CD4-positive, alpha-beta T cell treated with Interleukin-10 for 1 hour (primary cell): ENCODE measurements around the gene GALNT17.
"Not testable (repeated sequence)": the region's sequence is repeated elsewhere in the genome, so short reads cannot be mapped to it uniquely, and the experiment has no call there.

Source experiments
- DNase-seq: peaks from one replicate; pipeline ENCODE4 v3.0.0-alpha.2; 2020

GALNT17 gene

DNA sequence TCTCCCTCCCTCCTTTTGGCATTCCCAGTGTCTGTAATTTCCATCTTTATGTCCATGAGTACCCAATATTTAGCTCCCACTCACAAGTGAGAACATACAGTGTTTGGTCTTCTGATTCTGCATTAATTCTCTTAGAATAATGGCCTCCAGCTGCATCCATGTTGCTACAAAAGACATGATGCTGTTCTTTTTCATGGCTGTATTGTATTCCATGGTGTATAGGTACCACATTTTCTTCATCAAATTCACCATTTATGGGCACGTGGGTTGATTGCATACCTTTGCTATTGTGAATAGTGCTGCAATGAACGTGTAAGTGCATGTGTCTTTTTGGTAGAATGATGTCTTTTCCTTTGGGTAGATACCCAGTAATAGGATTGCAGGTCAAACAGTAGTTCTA, 576.8 kb downstream of the GALNT17 start:
- DNase-seq = no peak

GRCh38 chr7:71710442-71710841, 578.5 kb downstream of the GALNT17 start:
- no peak for DNase-seq

- no peak for DNase-seq
These were observed 580.8 kb downstream of the GALNT17 start for GRCh38 chr7:71712653-71713180.

DNA sequence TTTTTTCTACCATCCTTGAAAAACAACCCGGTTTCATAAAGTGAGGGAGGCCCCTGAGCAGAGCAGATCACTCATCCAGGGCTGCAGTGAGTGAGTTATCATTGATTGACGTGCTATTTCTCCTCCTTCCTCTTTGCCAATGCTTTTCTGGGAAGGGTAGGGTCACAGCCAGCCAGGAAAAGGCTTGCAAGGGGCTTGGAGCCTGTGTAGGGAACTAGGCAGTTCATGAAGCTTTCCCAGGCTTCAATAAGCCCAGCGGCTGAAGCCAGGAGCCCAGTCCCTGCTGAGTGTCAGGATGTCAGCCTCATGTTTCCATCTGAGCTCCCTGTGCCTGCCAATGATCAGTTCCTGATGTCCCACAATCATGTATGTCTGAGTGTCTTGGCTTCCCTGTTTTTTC, 584.7 kb downstream of the GALNT17 start:
- DNase-seq = no peak

- no peak for DNase-seq
These were observed 586.6 kb downstream of the GALNT17 start for GRCh38 chr7:71718563-71718962.

DNA sequence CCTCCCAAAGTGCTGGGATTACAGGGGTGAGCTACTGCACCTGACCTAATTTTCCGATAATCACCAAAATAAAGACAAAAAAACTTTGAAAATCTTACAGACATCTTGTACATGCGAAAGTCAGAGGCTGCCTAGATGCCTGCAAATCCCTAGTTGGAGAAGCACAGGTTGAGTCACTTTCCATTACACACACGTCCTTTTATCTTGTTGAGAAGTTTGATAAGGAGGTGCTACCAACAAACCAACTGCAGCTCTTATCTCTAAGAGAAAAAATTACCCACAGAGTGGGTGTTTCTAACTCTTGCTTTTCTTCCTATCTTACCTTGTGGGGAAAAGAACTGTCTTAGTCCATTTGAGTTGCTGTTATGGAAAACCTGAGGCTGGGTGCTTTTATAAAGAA, 589.8 kb downstream of the GALNT17 start:
- DNase-seq = no peak

DNA sequence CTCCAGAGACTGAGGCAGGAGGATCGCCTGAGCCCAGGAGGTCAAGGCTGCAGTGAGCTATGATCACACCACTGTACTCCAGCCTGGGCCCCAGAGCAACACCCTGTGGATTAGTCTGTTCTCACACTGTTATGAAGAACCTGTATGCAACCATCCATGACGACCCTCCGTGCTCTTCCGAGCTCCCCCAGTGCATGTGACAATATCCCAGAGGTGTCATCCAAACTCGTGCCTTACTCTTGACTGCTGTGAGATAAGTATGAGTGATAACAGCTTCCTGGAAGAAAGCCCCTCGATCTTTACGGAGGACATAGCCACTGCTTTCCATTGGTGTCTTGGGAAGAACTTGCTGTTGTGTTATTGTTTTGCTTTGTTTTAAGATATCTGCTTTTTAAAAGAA, 591.9 kb downstream of the GALNT17 start:
- no peak for DNase-seq

DNA sequence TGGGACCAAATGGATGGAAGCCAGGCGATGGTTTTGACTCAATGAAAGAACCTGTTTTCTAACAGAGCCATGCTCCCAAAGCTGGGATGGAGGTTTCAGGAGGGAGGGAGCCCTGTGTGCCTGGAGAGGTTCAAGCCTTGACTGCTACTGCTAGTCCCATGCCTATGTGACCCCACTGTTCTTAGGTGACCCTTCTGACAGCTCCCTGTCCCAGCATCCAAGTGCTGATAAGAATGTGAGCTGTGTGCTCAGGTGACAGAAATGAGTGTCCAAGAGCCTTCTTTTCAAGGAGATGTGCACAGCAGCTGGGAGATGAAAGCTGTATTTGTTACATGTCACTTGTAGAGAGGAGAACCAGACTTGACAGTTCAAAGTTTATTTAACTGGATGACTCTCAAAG, 595.4 kb downstream of the GALNT17 start:
- no peak for DNase-seq

GRCh38 chr7:71731740-71732139, 599.8 kb downstream of the GALNT17 start:
- no peak for DNase-seq

GRCh38 chr7:71733107-71733870, 601.3 kb downstream of the GALNT17 start:
- DNase-seq = peak; percentile 43

DNA sequence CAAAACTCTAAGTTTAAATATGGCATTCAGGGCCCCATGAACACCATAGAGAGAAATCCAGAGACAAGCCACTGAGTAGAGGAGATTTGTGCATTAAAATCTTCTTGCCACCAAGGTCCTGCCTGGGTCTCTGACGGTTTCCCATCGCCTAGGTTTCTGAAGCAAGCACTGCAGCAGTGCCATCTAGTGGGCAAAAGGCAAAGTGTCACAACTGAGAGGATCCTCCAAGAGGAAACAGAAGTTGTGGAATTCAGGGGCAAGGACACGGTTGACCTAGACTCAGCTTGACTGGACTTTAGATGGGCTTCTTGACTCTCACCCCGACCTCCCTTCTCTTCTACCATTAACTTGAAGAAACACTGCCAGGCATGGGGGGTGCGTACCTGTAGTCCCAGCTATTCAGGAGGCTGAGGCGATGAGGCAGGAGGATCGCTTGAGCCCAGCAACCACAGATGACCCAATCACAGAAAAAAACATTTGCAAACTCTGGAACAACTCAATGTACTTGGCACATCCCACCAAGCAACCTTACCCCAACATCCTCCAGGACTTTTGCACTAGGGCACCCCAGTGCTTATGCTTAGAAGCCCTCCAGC, 604.1 kb downstream of the GALNT17 start:
- peak; percentile 33 for DNase-seq

DNA sequence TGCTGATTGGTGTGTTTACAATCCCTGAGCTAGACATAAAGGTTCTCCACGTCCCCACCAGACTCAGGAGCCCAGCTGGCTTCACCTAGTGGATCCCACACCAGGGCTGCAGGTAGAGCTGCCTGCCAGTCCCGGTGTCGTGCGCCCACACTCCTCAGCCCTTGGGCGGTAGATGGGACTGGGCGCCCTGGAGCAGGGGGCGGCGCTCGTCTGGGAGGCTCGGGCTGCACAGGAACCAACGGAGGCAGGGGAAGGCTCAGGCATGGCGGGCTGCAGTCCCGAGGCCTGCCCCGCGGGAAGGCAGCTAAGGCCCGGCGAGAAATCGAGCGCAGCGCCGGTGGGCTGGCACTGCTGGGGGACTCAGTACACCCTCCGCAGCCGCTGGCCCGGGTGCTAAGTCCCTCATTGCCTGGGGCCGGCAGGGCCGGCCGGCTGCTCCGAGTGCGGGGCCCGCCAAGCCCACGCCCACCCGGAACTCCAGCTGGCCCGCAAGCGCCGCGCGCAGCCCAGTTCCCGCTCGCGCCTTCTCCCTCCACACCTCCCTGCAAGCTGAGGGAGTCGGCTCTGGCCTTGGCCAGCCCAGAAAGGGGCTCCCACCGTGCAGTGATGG, 606.1 kb downstream of the GALNT17 start:
- not testable (repeated sequence) for DNase-seq

DNA sequence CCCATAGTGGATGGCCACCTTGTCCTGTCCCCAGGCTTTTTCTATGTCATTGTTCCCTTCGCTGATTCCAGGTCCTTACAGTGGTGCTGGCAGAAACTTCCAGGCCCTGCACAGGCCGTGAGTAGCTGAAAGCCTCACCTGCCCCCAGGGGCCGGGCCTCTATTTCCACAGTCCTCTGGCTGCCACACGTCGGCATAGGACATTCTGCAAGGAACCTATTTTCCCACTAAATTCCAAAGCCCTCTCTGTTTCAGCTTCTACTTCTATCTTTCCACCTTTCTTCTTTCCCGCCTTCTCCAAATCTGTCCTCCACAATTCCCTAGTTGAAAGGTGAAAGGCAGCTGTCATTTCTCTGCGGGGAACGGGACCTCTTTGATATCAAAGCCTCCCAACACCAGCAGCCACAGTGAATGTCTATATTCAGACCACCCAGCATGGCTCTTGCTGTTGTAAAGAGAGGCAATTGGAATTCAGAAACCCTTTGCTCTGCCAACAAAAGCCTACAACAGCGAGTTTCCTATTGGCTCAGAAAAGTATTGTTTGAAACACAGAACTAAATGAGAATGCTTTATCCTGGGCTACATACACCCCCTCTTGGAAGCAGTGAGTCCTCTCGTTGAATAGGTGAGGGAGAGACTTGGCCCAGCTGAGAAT, 607.7 kb downstream of the GALNT17 start:
- DNase-seq = no peak

DNA sequence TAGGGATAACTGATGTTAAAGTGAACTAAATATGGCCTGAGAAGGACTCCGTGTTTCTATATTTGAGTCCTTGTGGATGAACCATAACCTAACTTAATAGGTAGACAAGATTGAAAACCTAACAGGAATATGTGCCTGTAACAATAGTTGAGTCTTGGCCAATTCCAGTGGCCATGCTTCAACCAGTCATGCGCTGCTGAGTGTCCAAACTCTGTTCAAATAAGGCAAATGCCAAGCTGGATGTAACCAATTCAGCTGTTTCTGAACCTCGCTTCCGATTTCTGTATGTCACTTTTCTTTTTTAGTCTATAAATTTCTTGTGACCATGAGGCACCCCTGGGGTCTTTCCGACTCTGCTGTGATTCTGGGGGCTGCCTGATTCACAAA, 608.2 kb downstream of the GALNT17 start:
- no peak for DNase-seq

DNA sequence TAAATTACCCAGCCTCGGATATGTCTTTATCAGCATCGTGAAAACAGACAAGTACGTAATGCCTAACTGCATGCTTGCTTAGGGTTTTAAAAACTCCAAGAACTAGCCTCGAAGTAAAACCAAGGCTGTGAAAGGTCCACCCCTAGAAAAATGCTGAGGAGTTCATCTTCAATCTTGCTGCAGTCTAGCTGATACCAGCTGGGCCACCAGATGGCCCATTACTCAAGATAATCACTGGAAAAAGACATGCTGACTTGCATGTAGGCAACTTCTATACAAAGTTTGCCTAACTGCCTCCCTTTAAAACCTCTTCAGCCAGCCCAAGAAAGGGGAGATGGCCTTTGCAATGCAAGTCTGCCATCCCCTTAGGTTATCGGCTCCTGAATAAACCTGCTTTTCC, 614.1 kb downstream of the GALNT17 start:
- DNase-seq = no peak

GRCh38 chr7:71750290-71750689, 618.3 kb downstream of the GALNT17 start:
- no peak for DNase-seq

GRCh38 chr7:71752171-71752935, 620.4 kb downstream of the GALNT17 start:
- DNase-seq = peak; percentile 10

GRCh38 chr7:71753236-71753635, 621.3 kb downstream of the GALNT17 start:
- no peak for DNase-seq

GRCh38 chr7:71753956-71754664, 622.2 kb downstream of the GALNT17 start:
- DNase-seq = no peak

GRCh38 chr7:71754828-71755227, 622.9 kb downstream of the GALNT17 start:
- no peak for DNase-seq

- DNase-seq = no peak
These were observed 629.4 kb downstream of the GALNT17 start for GRCh38 chr7:71761336-71761735.
